H1 (cell line): ENCODE results near the gene SBNO2. TPM values are rescaled to one million over a fixed set of nuclear protein-coding genes. Genes with fewer than 3 reads are reported as not detected.

ENCODE experiments used
- CTCF ChIA-PET: fragments of 300-600 bp; sonication (Branson Sonifier 250); formaldehyde crosslinking; loops from one replicate; lab custom pipeline; 2021; ENCODE audit not compliant: partially characterized antibody; lab: Charles Lee
- POLR2A ChIA-PET: fragments of 300-600 bp; sonication (Branson Sonifier 250); formaldehyde crosslinking; loops from one replicate; lab custom pipeline; 2021; ENCODE audit warnings: inconsistent platforms; ENCODE audit not compliant: partially characterized antibody; lab: Charles Lee
- DNase-seq, 2 experiments: peaks; one replicate each; pipeline versions ENCODE4 v3.0.0 to v3.0.0-alpha.2; 2010 to 2022; ENCODE audit warnings: low spot score in 2 of 2, low read depth in 1 of 2, mixed read lengths in 1 of 2
- FAIRE-seq: peaks from 2 replicates; lab custom pipeline; 2011; peaks lifted over from hg19 to GRCh38; lab: Jason Lieb, UNC
- H2AFZ ChIP-seq: 2 replicates; pipeline ENCODE4 v1.8.1; 2012; ENCODE audit warnings: low read length, inconsistent platforms
- H2AK5ac ChIP-seq: 2 replicates; pipeline ENCODE4 v1.6.1; 2013; ENCODE audit warnings: low read depth, low read length
- H2BK120ac ChIP-seq: replicated peaks from 2 replicates; pipeline ENCODE3; 2013; ENCODE audit warnings: low read depth, low read length, inconsistent platforms
- H2BK12ac ChIP-seq: 2 replicates; pipeline ENCODE4 v1.6.1; 2013; ENCODE audit warnings: low read depth, low read length
- H2BK15ac ChIP-seq: 2 replicates; pipeline ENCODE4 v1.6.1; 2013; ENCODE audit warnings: low read length
- H2BK20ac ChIP-seq: 2 replicates; pipeline ENCODE4 v1.6.1; 2013; ENCODE audit warnings: low read length
- H2BK5ac ChIP-seq: 2 replicates; pipeline ENCODE4 v1.6.1; 2013; ENCODE audit warnings: low read depth, low read length
- H3K14ac ChIP-seq: 2 replicates; pipeline ENCODE4 v1.6.1; 2013; ENCODE audit warnings: inconsistent platforms; ENCODE audit not compliant: insufficient read length
- H3K18ac ChIP-seq: 2 replicates; pipeline ENCODE4 v1.6.1; 2013; ENCODE audit warnings: low read length; ENCODE audit errors: extremely low read depth
- H3K23ac ChIP-seq: 2 replicates; pipeline ENCODE4 v1.6.1; 2013; ENCODE audit warnings: inconsistent platforms; ENCODE audit not compliant: insufficient read length
- H3K23me2 ChIP-seq: 2 replicates; pipeline ENCODE4 v1.6.1; 2013; ENCODE audit warnings: low read depth, low read length
- H3K27ac ChIP-seq: 2 replicates; pipeline ENCODE4 v1.6.1; 2011; ENCODE audit warnings: low read depth, low read length, inconsistent platforms
- H3K27me3 ChIP-seq, 4 experiments: replicated peaks in 1 of 4; 1 replicate in 1 of 4; 2 replicates in 3 of 4; pipeline versions ENCODE4 v1.6.1 to v1.8.1; 2011 to 2013; ENCODE audit warnings: low read length in 3 of 4, mild to moderate bottlenecking in 3 of 4, inconsistent platforms in 2 of 4, mixed read lengths in 2 of 4, moderate library complexity in 1 of 4; ENCODE audit not compliant: control insufficient read depth in 3 of 4, insufficient read depth in 3 of 4; ENCODE audit errors: extremely low read depth in 1 of 4
- H3K36me3 ChIP-seq, 4 experiments: 2 replicates each; pipeline versions ENCODE4 v1.6.1 to v1.8.1; 2011 to 2013; ENCODE audit warnings: mild to moderate bottlenecking in 4 of 4, low read length in 3 of 4, moderate library complexity in 2 of 4, control low read depth in 1 of 4, inconsistent platforms in 1 of 4; ENCODE audit not compliant: insufficient read depth in 4 of 4, control insufficient read depth in 2 of 4
- H3K4ac ChIP-seq: replicated peaks from 2 replicates; pipeline ENCODE3; 2013; ENCODE audit warnings: low read length, low read depth, mixed read lengths, inconsistent platforms; ENCODE audit not compliant: insufficient read length
- H3K4me1 ChIP-seq, 4 experiments: replicated peaks in 1 of 4; 1 replicate in 1 of 4; 2 replicates in 3 of 4; pipeline versions ENCODE4 v1.6.1 to v1.8.1; 2011 to 2013; ENCODE audit warnings: low read length in 3 of 4, inconsistent platforms in 2 of 4, mixed read lengths in 1 of 4; ENCODE audit not compliant: insufficient read depth in 4 of 4, control insufficient read depth in 3 of 4
- H3K4me2 ChIP-seq, 2 experiments: 2 replicates each; pipeline versions ENCODE4 v1.6.1 to v1.8.1; 2011 to 2013; ENCODE audit warnings: low read depth in 2 of 2, low read length in 2 of 2, control low read depth in 1 of 2, inconsistent platforms in 1 of 2, mild to moderate bottlenecking in 1 of 2; ENCODE audit not compliant: insufficient read depth in 1 of 2
- H3K4me3 ChIP-seq, 4 experiments: fragments of 200-600, 300-600 bp in 1 of 4; sonication (generic), shearing (Covaris generic), sonication (Bioruptor Twin) in 1 of 4; 2 replicates each; pipeline versions ENCODE4 v1.5.1 to v1.8.1; 2011 to 2016; ENCODE audit warnings: low read length in 4 of 4, low read depth in 3 of 4, control low read depth in 2 of 4, inconsistent platforms in 2 of 4, mild to moderate bottlenecking in 2 of 4, mixed read lengths in 1 of 4, moderate library complexity in 1 of 4; ENCODE audit not compliant: insufficient read depth in 2 of 4; ENCODE audit errors: extremely low read depth in 1 of 4
- H3K56ac ChIP-seq: replicated peaks from 2 replicates; pipeline ENCODE3; 2013; ENCODE audit warnings: low read depth, mild to moderate bottlenecking, mixed read lengths, low read length, inconsistent platforms; ENCODE audit not compliant: insufficient read length
- H3K79me1 ChIP-seq: 2 replicates; pipeline ENCODE4 v1.6.1; 2013; ENCODE audit warnings: low read depth, low read length, control low read depth
- H3K79me2 ChIP-seq, 2 experiments: 2 replicates each; pipeline versions ENCODE4 v1.6.1 to v1.8.1; 2012 to 2013; ENCODE audit warnings: low read length in 2 of 2, mild to moderate bottlenecking in 2 of 2, inconsistent platforms in 1 of 2; ENCODE audit not compliant: insufficient read depth in 2 of 2, control insufficient read depth in 1 of 2
- H3K9ac ChIP-seq, 4 experiments: replicated peaks in 1 of 4; 1 replicate in 1 of 4; 2 replicates in 3 of 4; pipeline versions ENCODE4 v1.6.1 to v1.8.1; 2011 to 2013; ENCODE audit warnings: low read depth in 3 of 4, low read length in 3 of 4, control low read depth in 2 of 4, mild to moderate bottlenecking in 2 of 4, moderate library complexity in 2 of 4, inconsistent platforms in 1 of 4; ENCODE audit errors: extremely low read depth in 1 of 4
- H3K9me3 ChIP-seq, 2 experiments: 2 replicates each; pipeline versions ENCODE4 v1.6.1 to v1.8.1; 2012 to 2013; ENCODE audit warnings: mild to moderate bottlenecking in 2 of 2, moderate library complexity in 2 of 2, control low read depth in 1 of 2, inconsistent platforms in 1 of 2, low read depth in 1 of 2, low read length in 1 of 2, mixed read lengths in 1 of 2; ENCODE audit not compliant: insufficient read depth in 2 of 2
- H4K20me1 ChIP-seq, 2 experiments: replicated peaks in 1 of 2; 2 replicates each; pipeline versions ENCODE3 to v1.8.1; 2011 to 2013; ENCODE audit warnings: inconsistent platforms in 2 of 2, low read length in 2 of 2, mild to moderate bottlenecking in 1 of 2; ENCODE audit not compliant: insufficient read depth in 2 of 2, control insufficient read depth in 1 of 2
- H4K5ac ChIP-seq: 2 replicates; pipeline ENCODE4 v1.6.1; 2013; ENCODE audit warnings: low read length, low read depth, mixed read lengths, inconsistent platforms; ENCODE audit not compliant: insufficient read length
- H4K8ac ChIP-seq: 2 replicates; pipeline ENCODE4 v1.8.0; 2013; ENCODE audit warnings: mild to moderate bottlenecking, moderate library complexity, low read length, inconsistent platforms; ENCODE audit not compliant: insufficient read depth; ENCODE audit errors: extremely low read depth
- H4K91ac ChIP-seq: replicated peaks from 2 replicates; pipeline ENCODE3; 2013; ENCODE audit warnings: low read length, mixed read lengths, inconsistent platforms; ENCODE audit not compliant: insufficient read length
- BACH1 ChIP-seq: IDR thresholded peaks from 2 replicates; pipeline ENCODE4 v1.6.1; 2012; ENCODE audit warnings: low read length, improper control_type of control experiment
- KDM4A ChIP-seq: IDR thresholded peaks from one replicate; pipeline ENCODE4 v1.7.1; 2012; ENCODE audit warnings: low read depth, mild to moderate bottlenecking, moderate library complexity, low read length, inconsistent platforms; ENCODE audit not compliant: severe bottlenecking
- SRF ChIP-seq: IDR thresholded peaks from 2 replicates; pipeline ENCODE4 v1.6.1; 2011; ENCODE audit warnings: mild to moderate bottlenecking, low read depth, low read length, moderate library complexity
- TCF12 ChIP-seq: IDR thresholded peaks from 2 replicates; pipeline ENCODE4 v1.6.1; 2011; ENCODE audit warnings: low read depth, mild to moderate bottlenecking, low read length
- YY1 ChIP-seq: IDR thresholded peaks from 2 replicates; pipeline ENCODE4 v1.6.1; 2011; ENCODE audit warnings: low read depth, mild to moderate bottlenecking, low read length
- WGBS, 2 experiments: shearing (Covaris generic) in 1 of 2; methylation state at CpG; one replicate each; pipeline versions ENCODE4 v1.1.6 to v1.1.7; 2013 to 2015; ENCODE audit warnings: low lambda C conversion rate in 2 of 2, mixed read lengths in 2 of 2, inconsistent platforms in 1 of 2, low coverage in 1 of 2, missing lambda C conversion rate in 1 of 2; ENCODE audit not compliant: insufficient replicate concordance in 2 of 2, insufficient coverage in 1 of 2, insufficient read length in 1 of 2; ENCODE audit errors: extremely low coverage in 1 of 2, missing lambda C conversion rate in 1 of 2; 5-methylcytosine and 5-hydroxymethylcytosine counted together
- polyA plus RNA-seq, 7 experiments: library from polyadenylated mRNA; depleted of rRNA in 3 of 7; stranded (reverse) in 5 of 7; unstranded in 2 of 7; fragments of >200 nt in 5 of 7; fragments of 200-250 nt in 2 of 7; gene quantifications; 1 replicate in 5 of 7; 2 replicates in 1 of 7; 4 replicates in 1 of 7; pipeline versions ENCODE4 v1.2.1 to v1.2.3, GENCODE V29; 2011 to 2013; ENCODE audit warnings: missing spikeins in 2 of 7, mixed read lengths in 2 of 7
- total RNA-seq: library from RNA; stranded (reverse); fragmentation: NEBNext Ultra II Directional; extraction: Animal tissue kit (Norgen Biotek cat#: 25700); gene quantifications from 2 replicates; pipeline ENCODE4 v1.2.1, GENCODE V29; 2021
- TF ChIP-seq, protein P1 (sequence below): IDR thresholded peaks from 2 replicates; pipeline ENCODE4 v1.6.1; 2012; ENCODE audit warnings: low read length, inconsistent platforms

SBNO2 gene
- total and polyA plus RNA-seq, 2 of the 8 experiments (the other 6 are each of a cell fraction or from before 2014, with no cell fraction given) = 12.2 to 31.4 TPM

DNA sequence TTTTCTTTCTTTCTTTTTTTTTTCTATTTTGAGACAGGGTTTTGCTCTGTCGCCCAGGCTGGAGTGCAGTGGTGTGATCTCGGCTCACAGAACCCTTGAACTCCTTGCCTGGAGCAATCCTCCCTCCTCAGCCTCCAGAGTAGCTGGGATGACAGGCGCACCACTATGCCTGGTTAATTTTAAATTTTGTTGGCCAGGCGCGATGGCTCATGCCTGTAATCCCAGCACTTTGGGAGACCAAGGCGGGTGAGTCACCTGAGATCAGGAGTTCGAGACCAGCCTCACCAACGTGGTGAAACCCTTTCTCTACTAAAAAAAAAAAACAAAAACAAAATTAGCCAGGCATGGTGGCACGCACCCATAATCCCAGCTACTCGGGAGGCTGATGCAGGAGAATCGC lies 8.7 kb upstream of the SBNO2 start:
- Histone ChIP-seq H3K56ac (no peak overlapping the region), H3K9me3 (no peaks in the 10 kb centered on the region), H3K4me1 (peaks cover 3 to 16% (median 9%) of the 10 kb centered on the region in 4 experiments), H4K8ac (no peak overlapping the region), H3K4me2 (no peak overlapping the region), H4K5ac (no peak overlapping the region), H4K20me1 (no peaks in the 10 kb centered on the region), H3K4me3 (no peak overlapping the region), H2BK15ac (no peak overlapping the region), H3K14ac (no peak overlapping the region), H3K23ac (no peak overlapping the region), H2AFZ (no peak overlapping the region), H2BK20ac (no peak overlapping the region), H3K27me3 (no peaks in the 10 kb centered on the region), H2BK12ac (no peak overlapping the region), H3K79me1 (no peaks in the 10 kb centered on the region), H3K4ac (no peak overlapping the region), H3K23me2 (no peaks in the 10 kb centered on the region), H2BK120ac (no peak overlapping the region), H3K36me3 (no peaks in the 10 kb centered on the region), H3K9ac (no peak overlapping the region), H4K91ac (no peak overlapping the region), H3K79me2 (no peaks in the 10 kb centered on the region), H2AK5ac (no peak overlapping the region), H2BK5ac (no peak overlapping the region), H3K27ac (no peak overlapping the region), H3K18ac (no peak overlapping the region)
- WGBS, 2 experiments = 100% methylated on average over 1 of the region's 11 CpGs; no CpG with 5 or more reads in 1 of the 2 experiments
- CTCF ChIA-PET = interaction anchor here (0.9 to 2.9 kb wide), 4 partner anchors 9 to 102 kb away, joined by 3 to 7 read pairs (median 4); no protein-coding TSS in a partner anchor
- no peak for FAIRE-seq
- POLR2A ChIA-PET = interaction anchor here (0.7 to 1.7 kb wide), 2 partner anchors 10 to 101 kb away, joined by 3 to 4 read pairs; no protein-coding TSS in a partner anchor
- DNase-seq = no peak
- TF ChIP-seq, protein P1, sequence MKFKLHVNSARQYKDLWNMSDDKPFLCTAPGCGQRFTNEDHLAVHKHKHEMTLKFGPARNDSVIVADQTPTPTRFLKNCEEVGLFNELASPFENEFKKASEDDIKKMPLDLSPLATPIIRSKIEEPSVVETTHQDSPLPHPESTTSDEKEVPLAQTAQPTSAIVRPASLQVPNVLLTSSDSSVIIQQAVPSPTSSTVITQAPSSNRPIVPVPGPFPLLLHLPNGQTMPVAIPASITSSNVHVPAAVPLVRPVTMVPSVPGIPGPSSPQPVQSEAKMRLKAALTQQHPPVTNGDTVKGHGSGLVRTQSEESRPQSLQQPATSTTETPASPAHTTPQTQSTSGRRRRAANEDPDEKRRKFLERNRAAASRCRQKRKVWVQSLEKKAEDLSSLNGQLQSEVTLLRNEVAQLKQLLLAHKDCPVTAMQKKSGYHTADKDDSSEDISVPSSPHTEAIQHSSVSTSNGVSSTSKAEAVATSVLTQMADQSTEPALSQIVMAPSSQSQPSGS = no peak
- no peak for TF ChIP-seq TCF12
- TF ChIP-seq KDM4A = no peak
- TF ChIP-seq BACH1 = no peak
- TF ChIP-seq SRF = no peak
- TF ChIP-seq YY1 = no peak
